Measurements from ENCODE around the gene NXPE3. TPM values are rescaled to one million over a fixed set of nuclear protein-coding genes. Genes with fewer than 3 reads are reported as not detected.

Gene NXPE3
- total RNA-seq (2022) (3.9 and 7.2 TPM in 2 replicates), Bru-seq, nascent RNA (percentile 53 among the genes with signal in this experiment), BruChase-seq, experiment 1, labeled RNA remaining after a 6-hour chase (percentile 67 among the genes with signal in this experiment), BruChase-seq, experiment 2, labeled RNA remaining after a 2-hour chase (percentile 56 among the genes with signal in this experiment)
- long read RNA-seq, transcript NXPE3-201 (8 exons, 3,941 nt), result major isoform, 10 of 17 reads
- long read RNA-seq, partial matches to known transcripts, result 0 of 17 reads
- long read RNA-seq, other reads (novel, unspliced or antisense), result 7 of 17 reads

GRCh38 chr3:101779047-101779821 lies at the start of gene NXPE3:
NXPE3 (plus strand) TSS chr3:101779211; CDS start chr3:101785597, 6,386 bp downstream.
- POLR2A ChIA-PET, result interaction anchor here (0.6 to 1.1 kb wide), 5 partner anchors 54 to 1392 kb away, joined by 3 to 4 read pairs (median 3); partner anchors contain the start of gene CEP97
- Mint-ChIP-seq H3K27ac (ENCODE audit: low read depth, unreplicated experiment) (peak within 1 kb of the TSS; percentile 42), H3K36me3 (ENCODE audit: insufficient read depth, unreplicated experiment) (no peaks in the 10 kb centered on the region), H3K9me3 (ENCODE audit: unreplicated experiment) (no peaks in the 10 kb centered on the region), H3K4me3 (ENCODE audit: unreplicated experiment) (peak within 1 kb of the TSS; percentile 94), H3K27me3 (ENCODE audit: insufficient read depth, unreplicated experiment) (no peaks in the 10 kb centered on the region), H3K4me1 (ENCODE audit: insufficient read depth, unreplicated experiment) (peaks cover 16% of the 10 kb centered on the region)
- peak; percentile 84 for DNase-seq (ENCODE audit: unreplicated experiment)
- CTCF ChIA-PET, result interaction anchor here (0.6 to 1.5 kb wide), 9 partner anchors 14 to 765 kb away, joined by 3 to 4 read pairs (median 3); partner anchors contain the start of gene CEP97
- no TSS peak for BruUV-seq (replicated peaks)
- TF ChIP-seq CTCF (IDR thresholded peaks at IDR 0.05; ENCODE audit: unreplicated experiment), result no peak
- intact Hi-C loops (cut with micrococcal nuclease), result no loop called here

GRCh38 chr3:101729586-101729985 lies 49.4 kb upstream of the NXPE3 start:
- H3K36me3 Mint-ChIP-seq (ENCODE audit: insufficient read depth, unreplicated experiment), result peaks cover 71% of the 10 kb centered on the region
- TF ChIP-seq CTCF (IDR thresholded peaks at IDR 0.05; ENCODE audit: unreplicated experiment), result no peak
- intact Hi-C loops (cut with micrococcal nuclease), result no loop called here
- no peak overlapping the region for H3K4me3 Mint-ChIP-seq (ENCODE audit: unreplicated experiment)
- peaks cover 7% of the 10 kb centered on the region for H3K4me1 Mint-ChIP-seq (ENCODE audit: insufficient read depth, unreplicated experiment)
- ChIA-PET POLR2A (interaction anchor here (0.6 kb wide), 1 partner anchor 51 kb away, joined by 3 read pairs; no protein-coding TSS in a partner anchor), CTCF (interaction anchor here (0.6 to 1.7 kb wide), 2 partner anchors 14 to 22 kb away, joined by 3 to 7 read pairs; no protein-coding TSS in a partner anchor)
- BruUV-seq (replicated peaks), result no TSS peak
- H3K27me3 Mint-ChIP-seq (ENCODE audit: insufficient read depth, unreplicated experiment), result no peaks in the 10 kb centered on the region
- no peaks in the 10 kb centered on the region for H3K9me3 Mint-ChIP-seq (ENCODE audit: unreplicated experiment)
- H3K27ac Mint-ChIP-seq (ENCODE audit: low read depth, unreplicated experiment), result no peak overlapping the region
- no peak for DNase-seq (ENCODE audit: unreplicated experiment)

- POLR2A ChIA-PET, result no interaction called here
Measured at GRCh38 chr3:101730839-101731238, 48.2 kb upstream of the NXPE3 start.

More at GRCh38 chr3:101730839-101731238, 48.2 kb upstream of the NXPE3 start:
- no peak for DNase-seq (ENCODE audit: unreplicated experiment)
- Mint-ChIP-seq H3K4me1 (ENCODE audit: insufficient read depth, unreplicated experiment) (peaks cover 7% of the 10 kb centered on the region), H3K27ac (ENCODE audit: low read depth, unreplicated experiment) (no peak overlapping the region), H3K4me3 (ENCODE audit: unreplicated experiment) (no peak overlapping the region), H3K36me3 (ENCODE audit: insufficient read depth, unreplicated experiment) (peaks cover 82% of the 10 kb centered on the region), H3K27me3 (ENCODE audit: insufficient read depth, unreplicated experiment) (no peaks in the 10 kb centered on the region), H3K9me3 (ENCODE audit: unreplicated experiment) (no peaks in the 10 kb centered on the region)
- TF ChIP-seq CTCF (IDR thresholded peaks at IDR 0.05; ENCODE audit: unreplicated experiment), result no peak
- no TSS peak for BruUV-seq (replicated peaks)
- CTCF ChIA-PET, result interaction anchor here (0.7 to 1.7 kb wide), 2 partner anchors 13 to 1229 kb away, joined by 4 to 7 read pairs; no protein-coding TSS in a partner anchor
- intact Hi-C loops (cut with micrococcal nuclease), result no loop called here
